HUES6 (cell line): ENCODE results near the gene EGR4.
"Not testable (repeated sequence)": the region's sequence is repeated elsewhere in the genome, so short reads cannot be mapped to it uniquely, and the experiment has no call there.

Source experiments
- H3K27ac ChIP-seq: 2 replicates; pipeline ENCODE4 v1.7.0; 2013; ENCODE audit warnings: low read depth, mild to moderate bottlenecking, low read length, inconsistent platforms
- H3K27me3 ChIP-seq: 2 replicates; pipeline ENCODE4 v1.6.1; 2013; ENCODE audit warnings: low read length; ENCODE audit not compliant: control insufficient read depth, insufficient read depth
- H3K36me3 ChIP-seq: 2 replicates; pipeline ENCODE4 v1.6.1; 2013; ENCODE audit warnings: low read length; ENCODE audit not compliant: control insufficient read depth, insufficient read depth
- H3K4me1 ChIP-seq: 2 replicates; pipeline ENCODE4 v1.6.1; 2013; ENCODE audit warnings: low read length; ENCODE audit not compliant: control insufficient read depth, insufficient read depth
- H3K4me3 ChIP-seq: 2 replicates; pipeline ENCODE4 v1.5.1; 2013; ENCODE audit warnings: low read depth, low read length
- H3K9ac ChIP-seq: one replicate; pipeline ENCODE4 v1.6.1; 2013; ENCODE audit warnings: mild to moderate bottlenecking, low read length
- H3K9me3 ChIP-seq: 2 replicates; pipeline ENCODE4 v1.6.1; 2013; ENCODE audit warnings: low read depth, low read length; ENCODE audit not compliant: control insufficient read depth, insufficient read depth

EGR4 gene

DNA sequence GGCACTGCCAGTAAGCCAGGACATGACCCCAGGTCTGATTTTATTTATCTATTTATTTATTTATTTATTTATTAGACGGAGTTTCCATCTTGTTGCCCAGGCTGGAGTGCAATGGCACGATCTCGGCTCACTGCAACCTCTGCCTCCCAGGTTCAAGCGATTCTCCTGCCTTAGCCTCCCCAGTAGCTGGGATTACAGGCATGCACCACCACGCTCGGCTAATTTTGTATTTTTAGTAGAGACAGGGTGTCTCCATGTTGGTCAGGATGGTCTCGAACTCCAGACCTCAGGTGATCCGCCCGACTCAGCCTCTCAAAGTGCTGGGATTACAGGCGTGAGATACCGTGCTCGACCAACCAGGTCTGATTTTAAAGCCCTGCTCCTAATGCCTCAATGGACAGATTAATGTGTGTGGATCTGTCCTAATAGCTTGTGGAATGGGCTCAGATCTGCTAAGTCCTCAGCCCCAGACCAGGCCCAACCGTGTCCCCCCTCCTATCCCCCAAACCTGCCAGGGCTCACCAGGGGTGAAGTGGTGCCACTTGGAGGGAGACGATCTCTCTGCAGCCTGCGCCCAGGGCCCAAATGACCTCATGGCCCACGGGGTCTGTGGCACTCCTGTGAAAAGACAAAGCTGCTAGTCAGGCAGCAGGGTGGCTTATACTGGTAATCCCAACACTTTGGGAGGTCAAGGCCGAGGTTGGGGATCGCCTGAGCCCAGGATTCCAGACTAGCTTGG, 30.5 kb downstream of the EGR4 start:
- H3K9me3 ChIP-seq, H3K27ac ChIP-seq, H3K9ac ChIP-seq, H3K4me3 ChIP-seq, H3K4me1 ChIP-seq, H3K36me3 ChIP-seq: not testable (repeated sequence)
- peaks cover 21% of the 10 kb centered on the region for H3K27me3 ChIP-seq

DNA sequence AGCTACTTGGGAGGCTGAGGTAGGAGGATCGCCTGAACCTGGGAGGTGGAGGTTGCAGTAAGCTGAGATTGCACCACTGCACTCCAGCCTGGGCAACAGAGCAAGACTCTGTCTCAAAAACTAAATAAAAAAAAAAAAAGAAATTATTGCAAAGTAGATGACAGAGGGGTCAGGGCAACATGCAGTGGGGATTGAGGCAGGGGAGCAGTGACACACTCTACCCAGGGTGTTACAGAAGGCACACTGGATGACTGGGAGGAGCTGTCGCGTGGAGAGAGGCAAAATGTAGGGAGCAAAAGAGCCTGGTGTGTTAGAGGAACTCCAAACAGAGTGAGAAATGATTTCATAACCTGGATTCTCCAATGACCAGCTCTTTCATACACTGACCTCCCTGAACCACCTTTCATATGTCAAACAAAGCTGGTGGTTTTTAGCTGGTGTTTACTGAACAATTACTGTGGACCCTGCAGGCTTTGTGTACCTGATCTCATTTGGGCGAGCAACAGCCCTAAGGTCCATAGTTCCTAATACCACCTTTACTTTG, 31.2 kb downstream of the EGR4 start:
- peaks cover 14% of the 10 kb centered on the region for H3K27me3 ChIP-seq
- peaks cover 8% of the 10 kb centered on the region; the same call in 1 of the 2 replicates for H3K36me3 ChIP-seq

DNA sequence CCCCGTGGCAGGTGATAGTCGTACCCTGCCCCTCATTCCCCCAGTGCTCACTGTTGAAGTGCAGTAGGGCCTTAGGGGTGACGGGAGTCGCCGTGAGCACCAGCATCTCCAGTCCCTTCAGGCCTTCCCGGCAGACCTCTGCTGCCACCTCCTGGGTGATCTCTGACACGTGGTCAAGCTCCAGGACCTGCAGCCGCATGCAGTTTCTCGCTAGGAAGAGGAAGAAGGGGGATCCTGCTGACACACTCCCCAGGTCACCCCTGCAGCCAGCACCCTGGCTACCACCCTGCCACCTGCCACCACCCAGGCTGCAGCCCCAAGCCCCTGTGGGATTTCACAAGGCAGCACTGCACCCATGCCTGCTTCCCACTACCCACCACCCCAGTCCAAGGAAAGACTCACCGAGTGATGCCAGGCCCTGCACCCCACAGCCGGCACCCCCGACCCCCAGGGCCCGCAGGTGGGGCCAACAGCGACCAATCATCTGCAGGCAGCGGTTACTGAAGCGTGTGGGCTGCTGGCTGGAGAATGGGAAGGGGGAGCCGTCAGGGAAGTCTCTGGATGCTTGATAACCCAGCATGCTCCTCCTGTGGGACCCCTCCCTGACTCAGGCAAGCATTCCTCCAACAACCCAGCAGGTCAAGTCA, 32.9 kb downstream of the EGR4 start:
- Histone ChIP-seq H3K4me1 (no peaks in the 10 kb centered on the region), H3K4me3 (no peak overlapping the region), H3K27me3 (no peaks in the 10 kb centered on the region), H3K36me3 (peaks cover 8% of the 10 kb centered on the region; the same call in 1 of the 2 replicates), H3K27ac (no peak overlapping the region), H3K9me3 (no peaks in the 10 kb centered on the region), H3K9ac (no peak overlapping the region)

More for the DNA sequence above, 31.2 kb downstream of the EGR4 start:
- Histone ChIP-seq H3K9me3 (no peaks in the 10 kb centered on the region), H3K27ac (no peak overlapping the region), H3K4me1 (no peaks in the 10 kb centered on the region), H3K4me3 (no peak overlapping the region), H3K9ac (no peak overlapping the region)

DNA sequence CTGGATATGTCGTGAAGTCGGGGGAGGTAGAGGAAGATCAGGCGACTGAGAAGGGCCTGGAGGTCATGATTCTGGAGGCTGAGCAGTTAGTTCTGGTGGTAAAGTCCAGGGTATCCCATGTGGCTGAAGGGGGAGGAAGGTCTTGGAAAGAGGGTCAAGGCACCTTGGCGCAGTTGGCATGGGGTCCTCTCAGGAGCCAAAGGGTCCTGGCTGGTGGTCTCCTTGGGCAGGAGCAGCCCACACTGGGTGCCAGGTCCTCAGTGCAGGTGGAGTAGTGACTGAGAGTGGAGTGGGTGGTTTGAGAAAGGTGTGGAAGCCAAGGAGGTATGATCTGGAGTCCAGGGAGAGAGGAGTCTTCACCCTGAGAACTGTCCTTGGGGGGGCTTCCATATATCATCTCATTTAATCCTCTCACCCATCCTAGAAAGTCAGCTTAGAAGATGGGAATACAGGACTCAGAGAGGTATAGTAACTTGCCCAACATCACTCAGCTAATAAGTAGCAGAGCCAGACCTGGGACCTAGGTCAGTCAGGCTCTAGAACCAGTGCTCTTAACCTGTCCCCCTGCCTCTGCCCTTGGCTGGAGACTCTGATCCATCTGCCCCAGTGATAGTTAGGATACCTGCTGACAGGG, 33.5 kb downstream of the EGR4 start:
- H3K9ac ChIP-seq, result no peak overlapping the region
- no peaks in the 10 kb centered on the region for H3K4me1 ChIP-seq
- H3K36me3 ChIP-seq, result peaks cover 10% of the 10 kb centered on the region; the same call in 1 of the 2 replicates
- H3K4me3 ChIP-seq, result no peak overlapping the region
- no peaks in the 10 kb centered on the region for H3K27me3 ChIP-seq
- no peaks in the 10 kb centered on the region for H3K9me3 ChIP-seq
- H3K27ac ChIP-seq, result no peak overlapping the region

DNA sequence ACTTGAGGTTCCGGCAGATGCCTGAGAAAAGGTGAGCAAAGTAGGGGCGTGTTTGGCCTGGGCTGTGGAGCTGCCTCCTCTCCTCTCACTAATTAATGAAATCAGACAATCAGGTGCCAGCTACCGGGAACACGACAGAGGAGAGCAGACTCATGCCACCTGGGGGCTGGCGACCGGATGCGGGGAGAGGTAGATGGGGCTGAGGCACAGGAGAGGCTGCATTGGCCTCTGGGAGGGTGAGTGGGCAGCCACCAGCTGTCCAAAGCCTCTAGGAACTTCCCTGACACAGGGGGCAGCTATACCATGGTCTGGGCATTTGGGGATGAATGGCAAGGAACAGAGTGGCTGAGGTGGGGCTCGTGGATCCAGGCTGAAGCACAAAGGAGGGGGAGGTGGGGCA, 34.1 kb downstream of the EGR4 start:
- no peak overlapping the region for H3K9ac ChIP-seq
- no peak overlapping the region for H3K27ac ChIP-seq
- no peaks in the 10 kb centered on the region for H3K9me3 ChIP-seq
- H3K4me1 ChIP-seq, result no peaks in the 10 kb centered on the region
- H3K4me3 ChIP-seq, result no peak overlapping the region
- peaks cover 14% of the 10 kb centered on the region for H3K36me3 ChIP-seq
- H3K27me3 ChIP-seq, result no peaks in the 10 kb centered on the region

DNA sequence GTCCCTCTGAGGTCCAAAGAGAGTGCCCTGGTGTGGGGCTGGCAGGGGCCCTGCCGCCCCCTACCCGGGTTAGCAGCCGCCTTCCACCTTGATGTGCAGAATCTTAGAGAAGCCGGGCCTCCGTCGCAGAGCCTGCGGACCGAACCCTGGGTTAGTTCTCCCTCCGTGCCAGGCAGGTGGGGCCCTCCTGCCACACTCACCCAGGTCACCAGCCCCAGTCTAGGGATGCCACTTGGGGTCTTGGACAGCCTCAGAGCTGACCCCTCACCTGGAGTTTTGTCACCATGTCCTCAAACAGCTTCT, 34.5 kb downstream of the EGR4 start:
- H3K4me3 ChIP-seq, result no peak overlapping the region
- no peaks in the 10 kb centered on the region for H3K9me3 ChIP-seq
- no peak overlapping the region for H3K9ac ChIP-seq
- H3K36me3 ChIP-seq, result peaks cover 17% of the 10 kb centered on the region
- no peaks in the 10 kb centered on the region for H3K27me3 ChIP-seq
- H3K4me1 ChIP-seq, result no peaks in the 10 kb centered on the region
- H3K27ac ChIP-seq, result no peak overlapping the region

DNA sequence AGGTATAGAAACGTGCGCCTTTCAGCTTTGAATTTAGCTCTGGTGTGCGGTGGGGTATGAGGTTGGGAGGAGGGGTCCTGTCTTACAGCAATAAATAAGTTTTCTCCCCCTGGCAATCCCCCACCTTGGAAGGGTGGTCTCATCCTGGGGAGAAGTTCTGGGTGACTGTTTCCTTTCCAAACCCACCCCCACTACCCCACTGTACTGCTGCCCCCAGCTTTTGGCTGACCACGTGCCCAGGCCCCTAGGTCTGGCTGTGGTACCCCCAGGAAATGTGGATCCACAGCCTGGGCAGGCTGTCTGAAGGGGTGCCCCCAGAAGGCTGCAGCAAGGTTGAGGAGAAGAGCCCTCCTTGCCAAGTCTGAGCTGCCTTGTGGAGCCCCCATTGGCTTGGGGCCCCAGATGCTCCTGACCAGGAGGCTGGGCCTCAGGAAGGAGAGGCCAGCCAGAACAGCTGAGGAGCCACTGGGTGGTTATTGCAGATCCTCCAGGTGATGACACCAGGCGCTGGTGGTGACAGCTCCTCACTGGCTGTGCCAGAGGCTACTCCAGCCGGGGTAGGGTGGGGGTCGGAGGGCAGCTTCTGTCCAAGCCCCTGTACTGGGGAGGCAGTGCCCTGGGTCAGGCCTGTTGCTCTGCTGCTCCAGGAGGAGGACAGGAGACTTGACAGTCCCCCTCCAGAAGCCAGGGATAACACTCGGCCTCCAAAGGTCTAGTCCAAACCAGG, 35.0 kb downstream of the EGR4 start:
- H3K27me3 ChIP-seq, result no peaks in the 10 kb centered on the region

DNA sequence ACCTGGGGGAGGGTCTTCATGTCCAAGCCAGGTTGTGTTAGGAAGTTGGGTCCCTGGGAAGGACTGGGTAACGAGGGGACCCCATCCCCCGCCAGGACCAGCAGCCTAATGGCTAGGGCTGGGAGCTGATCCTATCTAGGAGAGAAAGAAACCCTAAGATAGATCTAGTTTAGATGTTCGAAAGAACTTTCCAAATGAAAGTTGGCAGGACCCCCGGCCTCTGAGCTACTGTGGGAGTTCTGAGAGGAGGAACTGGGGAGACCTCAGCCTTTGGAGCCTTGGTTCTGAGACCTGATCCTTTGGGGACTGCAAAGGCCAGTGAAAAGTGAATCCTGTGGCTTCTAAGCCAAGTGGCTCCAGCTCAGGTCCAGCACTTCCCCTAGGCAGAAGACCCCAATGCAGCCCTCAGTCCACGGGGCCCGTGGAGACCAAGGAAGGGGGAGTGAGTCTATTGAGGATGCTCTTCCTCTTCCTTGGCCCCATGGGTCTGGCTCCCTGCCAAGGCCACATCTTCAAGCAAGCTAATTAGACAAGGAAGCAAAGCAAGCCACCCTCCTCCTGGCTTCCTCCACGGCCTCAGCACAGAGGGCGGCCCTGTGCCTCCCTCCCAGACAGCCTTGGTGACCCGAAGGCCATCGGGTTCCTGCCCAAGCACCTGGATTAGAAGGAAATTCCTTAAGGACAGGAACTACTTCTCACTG, 35.8 kb downstream of the EGR4 start:
- Histone ChIP-seq H3K27ac (no peak overlapping the region), H3K4me3 (no peak overlapping the region), H3K27me3 (no peaks in the 10 kb centered on the region), H3K9me3 (no peaks in the 10 kb centered on the region), H3K4me1 (no peaks in the 10 kb centered on the region), H3K36me3 (peaks cover 22% of the 10 kb centered on the region), H3K9ac (no peak overlapping the region)

More for the DNA sequence above, 35.0 kb downstream of the EGR4 start:
- Histone ChIP-seq H3K9ac (no peak overlapping the region), H3K4me1 (no peaks in the 10 kb centered on the region), H3K27ac (no peak overlapping the region), H3K9me3 (no peaks in the 10 kb centered on the region), H3K4me3 (no peak overlapping the region), H3K36me3 (peaks cover 18% of the 10 kb centered on the region)

DNA sequence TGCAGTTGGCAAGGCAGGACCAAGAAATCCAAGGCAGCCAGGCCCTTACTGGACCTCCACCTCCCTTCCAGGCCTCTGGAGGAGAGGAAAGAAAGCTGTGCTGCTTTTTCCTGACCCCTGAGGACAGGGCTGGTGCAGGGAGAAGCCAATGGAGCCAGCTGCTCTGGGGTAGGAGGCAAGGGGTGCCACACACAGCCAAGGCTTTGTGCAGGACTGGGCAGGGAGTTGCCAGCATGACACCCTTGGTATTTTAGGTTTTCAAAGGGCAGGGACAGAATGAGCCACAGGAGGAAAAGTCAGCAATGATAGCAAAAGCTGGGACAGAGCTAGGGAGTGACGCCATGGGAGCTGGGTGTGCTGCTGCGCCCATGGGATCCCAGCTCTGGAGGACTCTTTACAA, 36.3 kb downstream of the EGR4 start:
- Histone ChIP-seq H3K4me1 (no peaks in the 10 kb centered on the region), H3K4me3 (no peak overlapping the region), H3K36me3 (peaks cover 26% of the 10 kb centered on the region), H3K9ac (no peak overlapping the region), H3K27me3 (no peaks in the 10 kb centered on the region), H3K9me3 (no peaks in the 10 kb centered on the region), H3K27ac (no peak overlapping the region)

DNA sequence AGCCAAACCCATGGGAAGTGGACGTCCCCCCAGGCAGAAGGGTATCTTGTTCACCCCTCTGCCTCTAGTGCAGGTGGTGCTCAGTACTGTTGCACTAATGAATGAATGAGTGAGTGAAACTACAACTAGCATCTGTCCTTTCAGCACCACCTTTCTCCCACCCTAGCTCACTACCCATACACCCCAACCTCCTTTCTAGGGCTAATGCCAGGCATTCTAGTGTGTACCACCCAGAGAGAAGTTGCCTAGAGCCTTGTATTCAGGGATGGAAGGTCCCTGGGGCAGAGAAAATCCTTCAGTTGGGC, 36.8 kb downstream of the EGR4 start:
- no peak overlapping the region for H3K27ac ChIP-seq
- H3K27me3 ChIP-seq, result no peaks in the 10 kb centered on the region
- peaks cover 30% of the 10 kb centered on the region for H3K36me3 ChIP-seq
- H3K9me3 ChIP-seq, result no peaks in the 10 kb centered on the region
- H3K9ac ChIP-seq, result no peak overlapping the region
- no peaks in the 10 kb centered on the region for H3K4me1 ChIP-seq
- H3K4me3 ChIP-seq, result no peak overlapping the region
